DMS114 treated with DMSO at 0.1 percent for 48 hours (cell line): ENCODE measurements around the gene STEAP2.

Experiments used
- DNase-seq: peaks from one replicate; lab custom pipeline; 2025; ENCODE audit not compliant: unreplicated experiment; lab: John Stamatoyannopoulos, UW

Gene STEAP2

DNA sequence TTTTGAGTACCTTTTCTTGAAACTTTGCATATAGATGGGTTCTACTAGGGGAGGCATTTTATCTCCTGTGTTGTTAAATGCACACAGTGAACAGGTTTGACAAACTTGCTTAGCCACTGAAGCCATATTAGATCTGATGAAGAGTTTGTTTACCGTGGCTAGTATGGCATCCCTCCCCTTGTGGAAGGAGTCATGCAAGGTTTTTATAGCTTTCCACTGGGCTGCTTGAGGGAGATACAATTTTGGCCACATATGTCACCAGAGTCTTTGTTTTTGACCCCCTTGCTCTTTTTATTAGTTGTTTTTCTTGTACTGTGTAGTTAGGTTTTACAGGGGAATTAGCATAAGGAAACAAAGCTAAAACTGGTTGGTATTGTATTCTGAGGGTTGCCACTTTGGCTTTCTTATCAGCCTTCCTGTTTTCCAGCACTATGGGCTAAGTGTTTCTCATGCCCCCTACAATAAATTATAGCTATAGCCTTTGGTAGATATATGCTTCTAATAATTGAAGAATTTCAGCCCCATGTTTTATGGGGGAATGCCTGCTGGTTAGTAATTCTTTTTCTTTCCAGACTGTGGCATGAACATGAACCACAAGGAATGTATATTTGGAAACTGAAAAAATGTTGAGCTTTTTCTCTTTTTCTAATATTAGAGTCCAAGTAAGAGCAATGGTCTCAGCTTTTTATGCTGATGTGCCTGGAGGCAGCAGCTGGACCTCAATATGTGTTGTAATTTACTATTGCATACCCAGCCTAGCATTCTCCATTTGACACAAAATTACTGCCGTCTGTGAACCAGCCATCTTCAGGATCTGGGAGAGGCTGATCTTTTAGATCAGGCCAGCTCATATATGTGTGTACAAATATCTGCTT lies 18.4 kb upstream of the STEAP2 start:
- DNase-seq, result no peak

DNA sequence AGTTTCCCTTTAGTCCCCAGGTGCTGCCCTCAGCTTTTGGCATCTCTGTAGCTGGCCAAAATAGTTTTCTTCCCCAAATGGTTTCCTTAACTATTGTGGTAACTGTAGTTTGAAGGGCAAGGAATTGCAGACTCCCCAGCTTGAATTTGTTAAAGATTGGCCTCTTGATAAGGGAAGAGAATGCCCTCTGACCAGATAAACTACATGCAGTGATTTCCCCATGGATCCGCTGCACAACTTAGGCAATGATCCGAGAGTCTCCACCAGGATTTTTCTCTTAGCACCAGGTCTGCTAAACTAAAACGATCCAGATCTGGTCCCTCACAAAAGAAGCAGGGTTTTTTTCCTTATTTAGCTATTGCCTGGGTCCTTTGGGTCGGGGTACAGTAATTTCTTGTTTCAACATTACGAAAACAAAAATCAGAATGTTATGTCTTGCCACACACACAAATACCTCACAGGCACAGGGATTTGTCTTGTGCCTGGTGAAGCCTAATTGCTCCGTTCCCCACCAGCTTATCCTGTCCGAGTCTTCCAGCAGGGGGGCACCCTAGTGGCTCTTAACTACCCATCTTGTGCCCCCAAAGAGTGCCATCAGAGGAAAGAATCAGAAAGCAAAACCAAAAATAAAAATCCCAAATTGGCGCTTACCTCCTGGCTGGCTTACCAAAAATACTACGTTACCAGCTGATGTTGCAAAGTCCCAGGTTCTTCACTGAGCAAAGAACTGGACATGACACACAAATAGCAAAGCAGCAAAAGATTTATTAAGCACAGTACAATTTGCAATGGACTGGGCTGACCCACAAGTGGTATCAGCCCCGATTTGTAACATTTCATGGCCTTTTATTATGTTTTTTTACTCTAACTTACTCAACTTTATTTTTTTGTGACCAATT lies 16.4 kb upstream of the STEAP2 start:
- DNase-seq, result no peak

DNA sequence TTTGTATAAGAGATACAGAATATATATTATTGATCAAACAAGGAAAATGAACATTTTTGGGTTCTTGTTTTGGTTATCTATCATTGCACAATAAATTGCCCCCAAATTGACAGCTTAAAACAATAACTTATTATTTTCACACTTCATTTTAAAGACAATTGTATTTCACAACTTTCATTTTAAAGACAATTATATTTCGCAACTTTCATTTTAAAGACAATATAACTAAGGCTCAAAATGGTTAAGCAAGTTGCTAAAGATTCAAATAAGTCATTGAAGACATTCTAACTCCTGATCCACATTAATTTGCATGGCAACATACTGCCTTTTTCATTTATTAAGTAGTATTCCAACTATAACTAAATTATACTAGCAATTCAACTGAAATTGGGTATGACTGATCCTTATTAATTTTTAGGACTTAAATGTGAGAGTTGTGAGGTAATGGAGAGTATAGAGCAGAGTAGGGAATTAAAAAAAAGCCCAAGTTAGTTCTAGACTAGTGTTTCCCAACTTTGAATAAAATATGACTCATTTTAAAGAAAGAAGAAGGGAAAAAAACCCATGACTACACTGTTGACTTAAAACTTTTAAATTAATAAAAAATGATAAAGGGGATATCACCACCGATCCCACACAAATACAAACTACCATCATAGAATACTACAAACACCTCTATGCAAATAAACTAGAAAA lies 9.9 kb upstream of the STEAP2 start:
- DNase-seq, result no peak

DNA sequence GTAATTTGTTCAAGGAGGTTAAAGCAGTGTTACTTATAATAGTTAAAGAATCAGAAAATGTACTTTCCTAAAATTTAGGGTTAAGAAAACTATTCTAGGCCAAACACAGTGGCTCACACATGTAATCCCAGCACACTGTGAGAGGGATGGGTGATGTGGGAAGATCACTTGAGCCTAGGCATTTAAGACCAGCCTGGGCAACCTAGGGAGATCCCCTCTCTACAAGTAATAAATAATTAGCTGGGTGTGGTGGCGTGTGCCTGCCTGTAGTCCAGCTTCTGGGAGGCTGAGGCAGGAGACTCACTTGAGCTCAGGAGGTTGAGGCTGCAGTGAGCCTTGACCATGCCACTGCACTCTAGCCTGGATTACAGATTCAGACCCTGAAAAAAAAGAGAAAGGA lies 3.6 kb upstream of the STEAP2 start:
- DNase-seq, result no peak

- DNase-seq, result no peak
Measured at GRCh38 chr7:90209776-90210175, 1.8 kb upstream of the STEAP2 start.

- no peak for DNase-seq
Measured at GRCh38 chr7:90210475-90210874, 1.1 kb upstream of the STEAP2 start.

DNA sequence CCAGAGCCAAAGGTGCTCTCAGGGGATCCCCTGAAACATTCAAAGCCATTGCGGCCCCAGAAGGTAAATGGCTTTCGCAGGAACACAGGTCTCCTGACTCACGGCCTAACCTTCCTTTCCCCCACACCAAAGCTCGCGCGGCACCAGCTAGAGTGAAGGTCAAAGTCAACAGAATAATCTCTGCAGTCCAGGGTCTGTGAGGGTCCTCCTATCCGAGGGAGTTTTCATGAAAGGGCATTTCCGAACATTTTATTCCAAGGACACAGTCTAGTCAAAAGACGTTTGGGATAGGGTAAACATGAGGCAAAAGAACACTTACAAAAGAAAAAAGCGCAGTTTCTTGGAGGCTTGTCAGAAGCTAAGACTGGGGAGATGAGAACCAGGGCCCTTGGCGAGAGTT lies 559 bp upstream of the STEAP2 start:
- no peak for DNase-seq

- DNase-seq, result no peak
Measured at GRCh38 chr7:90212149-90212495, 582 bp downstream of the STEAP2 start.

GRCh38 chr7:90213521-90213920 lies 2.0 kb downstream of the STEAP2 start:
- no peak for DNase-seq

- DNase-seq, result no peak
Measured at GRCh38 chr7:90216080-90216674, 4.6 kb downstream of the STEAP2 start.

- DNase-seq, result no peak
Measured at GRCh38 chr7:90216771-90217170, 5.2 kb downstream of the STEAP2 start.

- DNase-seq, result no peak
Measured at GRCh38 chr7:90222390-90222789, 10.8 kb downstream of the STEAP2 start.

GRCh38 chr7:90222811-90223725 lies 11.5 kb downstream of the STEAP2 start:
- DNase-seq, result no peak

- no peak for DNase-seq
Measured at GRCh38 chr7:90224195-90224594, 12.7 kb downstream of the STEAP2 start.

- no peak for DNase-seq
Measured at GRCh38 chr7:90225181-90225580, 13.6 kb downstream of the STEAP2 start.

GRCh38 chr7:90225601-90226000 lies 14.1 kb downstream of the STEAP2 start:
- no peak for DNase-seq

DNA sequence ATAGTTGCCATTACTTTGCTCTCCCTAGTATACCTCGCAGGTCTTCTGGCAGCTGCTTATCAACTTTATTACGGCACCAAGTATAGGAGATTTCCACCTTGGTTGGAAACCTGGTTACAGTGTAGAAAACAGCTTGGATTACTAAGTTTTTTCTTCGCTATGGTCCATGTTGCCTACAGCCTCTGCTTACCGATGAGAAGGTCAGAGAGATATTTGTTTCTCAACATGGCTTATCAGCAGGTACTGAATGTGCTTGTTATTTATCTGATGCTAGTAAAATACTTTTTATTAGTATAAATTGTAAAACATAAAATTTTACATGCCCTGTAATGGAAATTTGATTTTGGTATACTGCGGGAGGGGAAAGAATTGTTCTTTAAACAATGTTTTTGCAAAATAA lies 15.7 kb downstream of the STEAP2 start:
- no peak for DNase-seq

- no peak for DNase-seq
Measured at GRCh38 chr7:90229682-90230081, 18.1 kb downstream of the STEAP2 start.

- no peak for DNase-seq
Measured at GRCh38 chr7:90230834-90231233, 19.3 kb downstream of the STEAP2 start.

DNA sequence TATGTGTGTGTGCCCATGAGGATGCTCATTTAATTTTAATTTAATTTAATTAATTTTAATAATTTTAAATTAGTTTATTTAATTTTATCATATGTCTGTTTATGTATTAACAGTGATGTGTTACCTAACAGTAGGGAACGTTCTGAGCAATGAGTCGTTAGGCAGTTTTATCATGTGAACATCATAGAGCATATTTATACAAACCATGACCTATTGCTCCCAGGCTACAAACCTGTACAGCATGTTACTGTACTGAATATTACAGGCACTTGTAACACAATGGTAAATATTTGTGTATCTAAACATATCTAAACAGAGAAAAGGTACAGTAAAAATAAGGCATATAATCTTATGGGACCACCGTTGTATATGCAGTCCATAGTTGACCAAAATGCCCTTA lies 19.8 kb downstream of the STEAP2 start:
- no peak for DNase-seq
